GM23248 (cell line): ENCODE data around the gene NEFH. TPM values are rescaled to one million over a fixed set of nuclear protein-coding genes. Genes with fewer than 3 reads are reported as not detected.

Source experiments
- DNase-seq: peaks from one replicate; pipeline ENCODE4 v3.0.0-alpha.2; 2015
- H2AFZ ChIP-seq: fragments of 200-600 bp; sonication (generic); 2 replicates; pipeline ENCODE4 v1.6.1; 2016; ENCODE audit warnings: antibody characterized with exemption
- H3F3A ChIP-seq: fragments of 200-600 bp; sonication (generic); 2 replicates; pipeline ENCODE4 v1.6.1; 2016; ENCODE audit warnings: mild to moderate bottlenecking, antibody characterized with exemption, mixed run types; ENCODE audit not compliant: insufficient read depth
- H3K27ac ChIP-seq: fragments of 200-600 bp; sonication (generic); 2 replicates; pipeline ENCODE4 v1.5.1; 2016; ENCODE audit warnings: mild to moderate bottlenecking
- H3K27me3 ChIP-seq: fragments of 200-600 bp; sonication (generic); replicated peaks from 2 replicates; pipeline ENCODE4 v1.6.1; 2016; ENCODE audit warnings: mild to moderate bottlenecking; ENCODE audit not compliant: insufficient read depth
- H3K36me3 ChIP-seq: fragments of 200-600 bp; sonication (generic); 2 replicates; pipeline ENCODE4 v1.6.1; 2016; ENCODE audit warnings: low read depth, mild to moderate bottlenecking
- H3K4me1 ChIP-seq: fragments of 200-600 bp; sonication (generic); 2 replicates; pipeline ENCODE4 v1.6.1; 2016; ENCODE audit warnings: mild to moderate bottlenecking; ENCODE audit not compliant: insufficient read depth
- H3K4me2 ChIP-seq: fragments of 200-600 bp; sonication (generic); one replicate; pipeline ENCODE4 v1.6.1; 2016; ENCODE audit warnings: mild to moderate bottlenecking; ENCODE audit not compliant: unreplicated experiment
- H3K4me3 ChIP-seq: fragments of 200-600 bp; sonication (generic); 2 replicates; pipeline ENCODE4 v1.5.1; 2016; ENCODE audit warnings: mild to moderate bottlenecking
- H3K79me2 ChIP-seq: fragments of 200-600 bp; sonication (generic); 2 replicates; pipeline ENCODE4 v1.6.1; 2016; ENCODE audit warnings: mild to moderate bottlenecking; ENCODE audit not compliant: insufficient read depth
- H3K9ac ChIP-seq: fragments of 200-600 bp; sonication (generic); 2 replicates; pipeline ENCODE4 v1.6.1; 2016; ENCODE audit warnings: mild to moderate bottlenecking
- H3K9me2 ChIP-seq: fragments of 200-600 bp; sonication (generic); 2 replicates; pipeline ENCODE4 v1.6.1; 2016; ENCODE audit warnings: mixed run types, mild to moderate bottlenecking, moderate library complexity; ENCODE audit not compliant: insufficient read depth
- H3K9me3 ChIP-seq: fragments of 200-600 bp; sonication (generic); one replicate; pipeline ENCODE4 v1.6.1; 2017; ENCODE audit warnings: low read depth
- H4K20me1 ChIP-seq: fragments of 200-600 bp; sonication (generic); 2 replicates; pipeline ENCODE4 v1.6.0; 2016; ENCODE audit not compliant: insufficient read depth
- EZH2 ChIP-seq: fragments of 200-600 bp; sonication (generic); IDR thresholded peaks from 2 replicates; pipeline ENCODE4 v1.6.1; 2018; ENCODE audit warnings: antibody characterized with exemption, mild to moderate bottlenecking; ENCODE audit not compliant: insufficient read depth, poor library complexity, severe bottlenecking
- EZH2phosphoT487 ChIP-seq: fragments of 200-600 bp; sonication (generic); IDR thresholded peaks from 2 replicates; pipeline ENCODE4 v1.6.1; 2018; ENCODE audit warnings: antibody characterized with exemption, moderate library complexity, mild to moderate bottlenecking, low read depth; ENCODE audit not compliant: insufficient read depth
- WGBS, 2 experiments: methylation state at CpG; one replicate each; pipeline ENCODE4 v1.1.6; 2015 to 2017; ENCODE audit warnings: low lambda C conversion rate in 2 of 2, low coverage in 1 of 2; ENCODE audit errors: missing lambda C conversion rate in 2 of 2; 5-methylcytosine and 5-hydroxymethylcytosine counted together
- in situ Hi-C: fragments of 300-500 bp; cut with MboI; formaldehyde crosslinking; loops from 2 replicates; pipeline ENCODE4 v1.15.0; 2020
- polyA plus RNA-seq: library from polyadenylated mRNA; unstranded; fragments of >200 nt; fragmentation: Nextera tagmentation; extraction: Ambion mirVana; gene quantifications from 2 replicates; pipeline ENCODE4 v1.2.1, GENCODE V29; 2016
- total RNA-seq: library from RNA; depleted of rRNA; stranded (reverse); fragments of >200 nt; shearing (Covaris generic); gene quantifications from 2 replicates; pipeline ENCODE4 v1.2.3, GENCODE V29; 2014

NEFH gene
- total and polyA plus RNA-seq, 2 experiments from 2014 or later, result 0.65 to 2.5 TPM

DNA sequence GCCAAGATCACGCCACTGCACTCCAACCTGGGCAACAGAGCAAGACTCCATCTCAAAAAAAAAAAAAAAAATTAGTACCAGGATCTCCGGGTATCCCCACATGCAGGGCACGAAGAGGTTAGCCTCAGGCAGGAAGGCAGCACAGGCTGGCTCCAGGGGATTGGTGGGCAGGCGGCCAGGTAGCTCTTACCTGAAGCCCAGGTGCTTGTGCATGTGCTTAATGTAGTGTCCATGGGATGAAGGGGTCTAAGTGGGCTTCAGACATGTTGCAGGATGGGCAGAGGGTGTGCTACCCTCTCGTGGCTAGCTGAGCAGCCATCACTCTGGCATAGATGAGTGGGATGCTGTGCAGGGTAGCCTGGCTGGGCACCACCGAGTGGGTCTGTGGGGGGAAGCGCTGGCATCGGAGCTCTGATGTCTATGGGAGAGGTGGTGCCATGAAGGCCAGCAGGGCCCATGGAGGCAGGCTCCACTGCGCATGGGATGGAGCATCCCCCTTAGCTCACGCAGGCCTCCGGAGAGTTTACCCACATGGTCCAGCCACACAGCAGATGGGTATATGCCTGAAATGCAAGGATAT lies 30.6 kb upstream of the NEFH start:
- no peak overlapping the region for H3K4me2 ChIP-seq
- no peak overlapping the region for H3K4me3 ChIP-seq
- no peak overlapping the region for H2AFZ ChIP-seq
- no peaks in the 10 kb centered on the region for H3K9me2 ChIP-seq
- no peaks in the 10 kb centered on the region for H3K27me3 ChIP-seq
- H4K20me1 ChIP-seq, result no peaks in the 10 kb centered on the region
- H3K9me3 ChIP-seq, result no peaks in the 10 kb centered on the region
- no peaks in the 10 kb centered on the region for H3K79me2 ChIP-seq
- no peaks in the 10 kb centered on the region for H3K36me3 ChIP-seq
- no peak overlapping the region for H3K9ac ChIP-seq
- no peak overlapping the region for H3K27ac ChIP-seq
- H3F3A ChIP-seq, result no peaks in the 10 kb centered on the region
- no peaks in the 10 kb centered on the region for H3K4me1 ChIP-seq
- TF ChIP-seq EZH2phosphoT487, result no peak
- TF ChIP-seq EZH2, result no peak
- DNase-seq, result no peak
- WGBS, 2 experiments, result 79 to 81% methylated on average over 11 of the region's 11 CpGs
- in situ Hi-C loops, result no loop called here

DNA sequence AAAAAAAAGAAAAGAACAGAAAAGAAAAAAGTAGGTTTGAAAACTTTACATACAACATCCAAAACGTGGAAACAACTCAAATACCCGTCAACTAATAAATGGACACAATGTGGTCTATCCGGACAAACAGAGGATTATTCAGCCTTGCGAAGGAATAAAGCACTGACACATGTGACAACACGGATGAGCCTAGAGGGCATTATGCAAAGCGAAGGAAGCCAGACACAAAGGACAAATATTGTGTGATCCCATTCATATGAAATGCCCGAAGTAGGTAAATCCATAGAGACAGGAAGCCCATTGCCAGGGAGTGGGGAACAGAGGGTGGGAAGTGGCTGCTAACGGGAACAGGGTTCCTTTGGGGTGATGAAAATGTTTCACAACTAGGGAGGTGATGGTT lies 29.8 kb upstream of the NEFH start:
- Histone ChIP-seq H3K4me3 (no peak overlapping the region), H3K9me2 (no peaks in the 10 kb centered on the region), H3F3A (no peaks in the 10 kb centered on the region), H3K4me2 (no peak overlapping the region), H3K27me3 (no peaks in the 10 kb centered on the region), H3K27ac (no peak overlapping the region), H3K79me2 (no peaks in the 10 kb centered on the region), H3K4me1 (no peaks in the 10 kb centered on the region), H3K36me3 (no peaks in the 10 kb centered on the region), H3K9ac (no peak overlapping the region), H2AFZ (no peak overlapping the region), H4K20me1 (no peaks in the 10 kb centered on the region), H3K9me3 (no peaks in the 10 kb centered on the region)
- 79 to 82% methylated on average over 8 of the region's 8 CpGs for WGBS, 2 experiments
- in situ Hi-C loops, result loop anchor here (25.0 kb wide), 1 partner anchor 88 kb away; no protein-coding TSS in a partner anchor
- no peak for DNase-seq
- TF ChIP-seq EZH2 (no peak), EZH2phosphoT487 (no peak)

DNA sequence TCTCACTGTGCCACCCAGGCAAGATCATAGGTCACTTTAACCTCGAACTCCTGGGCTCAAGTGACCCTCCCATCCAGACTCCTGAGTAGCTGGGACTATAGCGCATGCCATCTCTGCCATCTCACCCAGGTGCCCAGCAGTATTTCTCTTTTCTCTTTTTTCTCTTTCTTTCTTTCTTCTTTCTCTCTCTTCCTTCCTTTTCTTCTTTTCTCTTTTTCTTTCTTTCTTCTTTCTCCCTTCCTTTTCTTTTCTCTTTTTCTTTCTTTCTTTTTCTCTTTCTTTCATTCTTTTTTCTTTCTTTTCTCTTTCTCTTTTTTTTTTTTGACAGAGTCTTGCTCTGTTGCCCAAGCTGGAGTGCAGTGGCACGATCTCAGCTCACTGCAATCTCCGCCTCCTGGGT lies 28.2 kb upstream of the NEFH start:
- 58 to 59% methylated on average over 4 of the region's 4 CpGs for WGBS, 2 experiments
- H3K4me1 ChIP-seq, result no peaks in the 10 kb centered on the region
- H3K27me3 ChIP-seq, result no peaks in the 10 kb centered on the region
- H3K79me2 ChIP-seq, result no peaks in the 10 kb centered on the region
- no peak overlapping the region for H3K4me3 ChIP-seq
- no peaks in the 10 kb centered on the region for H3K36me3 ChIP-seq
- H4K20me1 ChIP-seq, result no peaks in the 10 kb centered on the region
- no peak overlapping the region for H2AFZ ChIP-seq
- no peaks in the 10 kb centered on the region for H3K9me3 ChIP-seq
- no peaks in the 10 kb centered on the region for H3K9me2 ChIP-seq
- no peaks in the 10 kb centered on the region for H3F3A ChIP-seq
- H3K9ac ChIP-seq, result no peak overlapping the region
- in situ Hi-C loops, result loop anchor here (25.0 kb wide), 1 partner anchor 90 kb away; no protein-coding TSS in a partner anchor
- DNase-seq, result no peak
- no peak overlapping the region for H3K4me2 ChIP-seq
- H3K27ac ChIP-seq, result no peak overlapping the region
- TF ChIP-seq EZH2 (no peak), EZH2phosphoT487 (no peak)

DNA sequence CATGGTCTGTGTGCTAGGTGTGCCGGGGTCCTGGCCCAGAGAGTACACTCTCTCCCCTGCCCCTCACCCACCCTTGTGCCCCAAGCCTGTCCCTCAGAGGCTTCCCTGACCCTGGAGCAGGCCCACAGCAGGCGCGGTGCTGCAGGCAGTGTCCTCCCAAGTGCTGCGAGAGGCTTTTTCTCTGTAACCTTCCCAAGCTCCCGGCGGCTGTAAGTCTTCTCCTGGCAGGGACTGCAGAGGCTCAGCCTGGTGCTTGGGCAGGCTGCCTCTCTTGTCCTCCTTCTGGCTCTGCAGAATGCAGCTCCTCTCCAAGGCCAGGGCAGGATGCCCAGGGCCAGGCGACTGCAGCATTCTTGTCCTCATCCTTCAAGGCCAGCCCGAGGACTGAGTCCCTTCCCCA lies 25.7 kb upstream of the NEFH start:
- Histone ChIP-seq H3K4me3 (no peak overlapping the region), H3K9ac (no peak overlapping the region), H3K27me3 (no peaks in the 10 kb centered on the region), H3K4me2 (no peak overlapping the region), H3K4me1 (no peaks in the 10 kb centered on the region), H2AFZ (no peak overlapping the region), H4K20me1 (no peaks in the 10 kb centered on the region), H3K27ac (no peak overlapping the region), H3K36me3 (no peaks in the 10 kb centered on the region), H3K9me3 (no peaks in the 10 kb centered on the region), H3K79me2 (no peaks in the 10 kb centered on the region), H3K9me2 (no peaks in the 10 kb centered on the region), H3F3A (no peaks in the 10 kb centered on the region)
- DNase-seq, result no peak
- 14 to 17% methylated on average over 8 of the region's 8 CpGs for WGBS, 2 experiments
- TF ChIP-seq EZH2phosphoT487 (no peak), EZH2 (no peak)
- in situ Hi-C loops, result loop anchor here (25.0 kb wide), 1 partner anchor 92 kb away; no protein-coding TSS in a partner anchor
